ENCODE data around the gene BTRC. TPM values are rescaled to one million over a fixed set of nuclear protein-coding genes. Genes with fewer than 3 reads are reported as not detected.

BTRC gene
- polyA plus RNA-seq, 2 of the 4 experiments (the other 2 are of a cell fraction) = 8.0 to 23.1 TPM

DNA sequence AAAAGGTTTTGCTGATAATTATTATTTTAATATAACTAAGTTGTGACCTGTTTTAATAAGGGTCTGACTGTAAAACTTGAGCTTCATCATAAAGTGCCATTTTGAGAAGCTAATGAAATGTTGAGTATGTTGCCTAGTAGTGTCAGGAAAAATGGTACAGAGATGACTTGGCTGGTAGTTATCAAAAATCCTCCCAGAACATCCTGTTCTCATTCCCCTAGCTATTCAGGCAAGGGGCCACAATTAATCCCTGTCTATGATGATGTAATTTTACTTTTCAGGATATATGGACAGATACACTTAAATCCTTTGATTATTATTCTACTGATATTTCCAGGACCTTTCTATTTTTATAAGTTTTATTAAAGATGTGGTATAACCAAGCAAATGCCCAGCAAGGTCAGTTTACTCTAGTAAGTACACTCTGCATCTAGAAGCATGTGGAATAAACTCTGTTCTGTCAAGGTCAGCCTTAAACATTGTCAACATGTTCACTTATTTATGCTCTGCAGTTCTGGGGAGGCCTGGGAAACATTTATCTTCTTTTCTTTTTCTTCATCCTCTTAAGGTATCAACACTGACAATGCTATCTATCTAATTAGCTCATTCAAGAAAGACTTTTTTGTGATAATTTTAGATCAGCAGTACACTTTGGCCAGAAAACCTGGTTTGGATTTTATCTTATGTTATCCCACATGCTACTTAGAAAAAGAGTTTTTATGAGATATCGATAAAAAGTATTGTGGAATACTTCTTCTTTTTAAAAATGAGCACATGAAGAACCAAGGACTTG lies 32.1 kb downstream of the BTRC start:
- H3K4me3 ChIP-seq = no peak overlapping the region
- TF ChIP-seq SREBF2 (IDR thresholded peaks at IDR 0.05) (no peak), ZSCAN20 (CRISPR knock-in tag; IDR thresholded peaks at IDR 0.05) (no peak), JUNB (IDR thresholded peaks at IDR 0.05) (no peak), MAFK (IDR thresholded peaks at IDR 0.05; ENCODE audit: partially characterized antibody) (no peak), GATA3 (IDR thresholded peaks at IDR 0.05; ENCODE audit: borderline replicate concordance) (no peak), TFCP2L1 (CRISPR knock-in tag; IDR thresholded peaks at IDR 0.05) (no peak), HDAC2 (IDR thresholded peaks at IDR 0.05) (no peak)
- ChIA-PET POLR2A (no interaction called here), CTCF (interaction anchor here (0.8 to 1.5 kb wide), 4 partner anchors 10 to 172 kb away, joined by 3 to 5 read pairs (median 4); no protein-coding TSS in a partner anchor)
- no peak for FAIRE-seq
- peaks cover 10% of the 10 kb centered on the region; the same call in 2 of the 3 replicates for H3K4me1 ChIP-seq
- no peak overlapping the region; a peak in 1 of 6 replicates for H3K27ac ChIP-seq
- ATAC-seq = no peak
- DNase-seq (ENCODE audit: low read depth in 1 of 2, low spot score in 1 of 2) = no peak
- 97% methylated on average over 1 of the region's 1 CpG for WGBS (ENCODE audit: missing lambda C conversion rate)
- H3K4me2 ChIP-seq = no peak overlapping the region
- no peaks in the 10 kb centered on the region for H3K9me3 ChIP-seq

DNA sequence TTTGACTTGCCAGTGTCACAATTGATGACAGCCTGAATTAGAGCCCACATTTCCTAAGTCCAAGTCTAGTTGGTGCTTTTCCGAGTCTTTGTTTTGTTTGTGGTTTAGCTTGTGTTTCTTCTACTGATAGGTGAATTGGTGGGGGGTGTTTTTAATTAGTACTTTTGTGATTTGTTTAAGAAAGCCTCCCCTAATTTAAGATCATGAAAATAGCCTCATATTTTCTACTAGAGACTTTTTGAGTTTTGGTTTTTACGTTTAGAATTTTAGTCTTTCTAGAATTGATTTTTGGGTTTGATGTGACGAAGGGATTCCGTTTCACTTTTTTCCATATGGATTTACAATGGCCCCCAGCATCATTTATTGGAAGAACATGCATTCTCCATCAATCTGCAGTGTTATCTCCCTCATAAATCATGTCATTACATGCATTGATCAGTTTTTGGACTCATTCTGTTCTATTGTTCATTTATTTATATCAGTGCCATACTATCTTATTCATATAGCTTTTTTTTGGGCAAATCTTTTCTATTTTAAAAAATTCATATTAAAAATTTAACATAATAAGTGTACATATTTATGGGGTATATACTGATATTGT lies 32.8 kb downstream of the BTRC start:
- 91% methylated on average over 4 of the region's 4 CpGs for WGBS (ENCODE audit: missing lambda C conversion rate)
- Histone ChIP-seq H3K4me3 (no peak overlapping the region), H3K27ac (no peak overlapping the region; a peak in 1 of 6 replicates), H3K4me1 (peaks cover 10% of the 10 kb centered on the region; the same call in 2 of the 3 replicates), H3K9me3 (no peaks in the 10 kb centered on the region), H3K4me2 (no peak overlapping the region)
- TF ChIP-seq FOXS1 (CRISPR knock-in tag; IDR thresholded peaks at IDR 0.05) = no peak
- TF ChIP-seq ZFP36 (IDR thresholded peaks at IDR 0.05; ENCODE audit: borderline replicate concordance, partially characterized antibody) = no peak
- TF ChIP-seq SMC3 (IDR thresholded peaks at IDR 0.05) = no peak
- TF ChIP-seq, protein P1, sequence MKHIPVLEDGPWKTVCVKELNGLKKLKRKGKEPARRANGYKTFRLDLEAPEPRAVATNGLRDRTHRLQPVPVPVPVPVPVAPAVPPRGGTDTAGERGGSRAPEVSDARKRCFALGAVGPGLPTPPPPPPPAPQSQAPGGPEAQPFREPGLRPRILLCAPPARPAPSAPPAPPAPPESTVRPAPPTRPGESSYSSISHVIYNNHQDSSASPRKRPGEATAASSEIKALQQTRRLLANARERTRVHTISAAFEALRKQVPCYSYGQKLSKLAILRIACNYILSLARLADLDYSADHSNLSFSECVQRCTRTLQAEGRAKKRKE (CRISPR knock-in tag; IDR thresholded peaks at IDR 0.05; ENCODE audit: low read depth) = no peak
- TF ChIP-seq JUN (IDR thresholded peaks at IDR 0.05) = no peak
- TF ChIP-seq RCOR1 (IDR thresholded peaks at IDR 0.05; ENCODE audit: low read depth, low read length) = no peak
- TF ChIP-seq POLR2A (IDR thresholded peaks at IDR 0.05; ENCODE audit: low read length) = no peak
- TF ChIP-seq KDM1A (IDR thresholded peaks at IDR 0.05; ENCODE audit: low read depth) = no peak
- TF ChIP-seq, protein P2, sequence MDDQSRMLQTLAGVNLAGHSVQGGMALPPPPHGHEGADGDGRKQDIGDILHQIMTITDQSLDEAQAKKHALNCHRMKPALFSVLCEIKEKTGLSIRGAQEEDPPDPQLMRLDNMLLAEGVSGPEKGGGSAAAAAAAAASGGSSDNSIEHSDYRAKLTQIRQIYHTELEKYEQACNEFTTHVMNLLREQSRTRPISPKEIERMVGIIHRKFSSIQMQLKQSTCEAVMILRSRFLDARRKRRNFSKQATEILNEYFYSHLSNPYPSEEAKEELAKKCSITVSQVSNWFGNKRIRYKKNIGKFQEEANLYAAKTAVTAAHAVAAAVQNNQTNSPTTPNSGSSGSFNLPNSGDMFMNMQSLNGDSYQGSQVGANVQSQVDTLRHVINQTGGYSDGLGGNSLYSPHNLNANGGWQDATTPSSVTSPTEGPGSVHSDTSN (IDR thresholded peaks at IDR 0.05) = no peak
- TF ChIP-seq, protein P3, sequence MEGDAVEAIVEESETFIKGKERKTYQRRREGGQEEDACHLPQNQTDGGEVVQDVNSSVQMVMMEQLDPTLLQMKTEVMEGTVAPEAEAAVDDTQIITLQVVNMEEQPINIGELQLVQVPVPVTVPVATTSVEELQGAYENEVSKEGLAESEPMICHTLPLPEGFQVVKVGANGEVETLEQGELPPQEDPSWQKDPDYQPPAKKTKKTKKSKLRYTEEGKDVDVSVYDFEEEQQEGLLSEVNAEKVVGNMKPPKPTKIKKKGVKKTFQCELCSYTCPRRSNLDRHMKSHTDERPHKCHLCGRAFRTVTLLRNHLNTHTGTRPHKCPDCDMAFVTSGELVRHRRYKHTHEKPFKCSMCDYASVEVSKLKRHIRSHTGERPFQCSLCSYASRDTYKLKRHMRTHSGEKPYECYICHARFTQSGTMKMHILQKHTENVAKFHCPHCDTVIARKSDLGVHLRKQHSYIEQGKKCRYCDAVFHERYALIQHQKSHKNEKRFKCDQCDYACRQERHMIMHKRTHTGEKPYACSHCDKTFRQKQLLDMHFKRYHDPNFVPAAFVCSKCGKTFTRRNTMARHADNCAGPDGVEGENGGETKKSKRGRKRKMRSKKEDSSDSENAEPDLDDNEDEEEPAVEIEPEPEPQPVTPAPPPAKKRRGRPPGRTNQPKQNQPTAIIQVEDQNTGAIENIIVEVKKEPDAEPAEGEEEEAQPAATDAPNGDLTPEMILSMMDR (IDR thresholded peaks at IDR 0.05) = no peak
- no peak for TF ChIP-seq HOXB5 (CRISPR knock-in tag; IDR thresholded peaks at IDR 0.05)
- TF ChIP-seq, protein P4, sequence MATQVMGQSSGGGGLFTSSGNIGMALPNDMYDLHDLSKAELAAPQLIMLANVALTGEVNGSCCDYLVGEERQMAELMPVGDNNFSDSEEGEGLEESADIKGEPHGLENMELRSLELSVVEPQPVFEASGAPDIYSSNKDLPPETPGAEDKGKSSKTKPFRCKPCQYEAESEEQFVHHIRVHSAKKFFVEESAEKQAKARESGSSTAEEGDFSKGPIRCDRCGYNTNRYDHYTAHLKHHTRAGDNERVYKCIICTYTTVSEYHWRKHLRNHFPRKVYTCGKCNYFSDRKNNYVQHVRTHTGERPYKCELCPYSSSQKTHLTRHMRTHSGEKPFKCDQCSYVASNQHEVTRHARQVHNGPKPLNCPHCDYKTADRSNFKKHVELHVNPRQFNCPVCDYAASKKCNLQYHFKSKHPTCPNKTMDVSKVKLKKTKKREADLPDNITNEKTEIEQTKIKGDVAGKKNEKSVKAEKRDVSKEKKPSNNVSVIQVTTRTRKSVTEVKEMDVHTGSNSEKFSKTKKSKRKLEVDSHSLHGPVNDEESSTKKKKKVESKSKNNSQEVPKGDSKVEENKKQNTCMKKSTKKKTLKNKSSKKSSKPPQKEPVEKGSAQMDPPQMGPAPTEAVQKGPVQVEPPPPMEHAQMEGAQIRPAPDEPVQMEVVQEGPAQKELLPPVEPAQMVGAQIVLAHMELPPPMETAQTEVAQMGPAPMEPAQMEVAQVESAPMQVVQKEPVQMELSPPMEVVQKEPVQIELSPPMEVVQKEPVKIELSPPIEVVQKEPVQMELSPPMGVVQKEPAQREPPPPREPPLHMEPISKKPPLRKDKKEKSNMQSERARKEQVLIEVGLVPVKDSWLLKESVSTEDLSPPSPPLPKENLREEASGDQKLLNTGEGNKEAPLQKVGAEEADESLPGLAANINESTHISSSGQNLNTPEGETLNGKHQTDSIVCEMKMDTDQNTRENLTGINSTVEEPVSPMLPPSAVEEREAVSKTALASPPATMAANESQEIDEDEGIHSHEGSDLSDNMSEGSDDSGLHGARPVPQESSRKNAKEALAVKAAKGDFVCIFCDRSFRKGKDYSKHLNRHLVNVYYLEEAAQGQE (IDR thresholded peaks at IDR 0.05) = no peak
- TF ChIP-seq HEYL (CRISPR knock-in tag; IDR thresholded peaks at IDR 0.05) = no peak
- peak; percentile 23 for FAIRE-seq
- POLR2A ChIA-PET = interaction anchor here (0.6 kb wide), 1 partner anchor 13 kb away, joined by 5 read pairs; no protein-coding TSS in a partner anchor
- no peak for ATAC-seq
- CTCF ChIA-PET = interaction anchor here (1.5 kb wide), 2 partner anchors 11 to 173 kb away, joined by 5 read pairs; no protein-coding TSS in a partner anchor
- DNase-seq (ENCODE audit: low read depth in 1 of 2, low spot score in 1 of 2) = no peak

Data from A549 (cell line).